Keratinocyte (primary cell): Measurements from ENCODE around the gene GRIK4. TPM values are rescaled to one million over a fixed set of nuclear protein-coding genes. Genes with fewer than 3 reads are reported as not detected.

Experiments
- DNase-seq: peaks from one replicate; pipeline ENCODE4 v3.0.0-alpha.2; 2011; ENCODE audit warnings: low read depth, missing footprints, low spot score
- FAIRE-seq: peaks from 2 replicates; lab custom pipeline; 2011; peaks lifted over from hg19 to GRCh38; lab: Jason Lieb, UNC
- H2AFZ ChIP-seq: 2 replicates; pipeline ENCODE4 v1.6.0; 2012; ENCODE audit warnings: low read length, control low read depth, inconsistent platforms; ENCODE audit not compliant: control insufficient read depth
- H3K27ac ChIP-seq: 2 replicates; pipeline ENCODE4 v1.5.1; 2011; ENCODE audit warnings: low read length; ENCODE audit not compliant: control insufficient read depth, insufficient read depth
- H3K27me3 ChIP-seq: 3 replicates; pipeline ENCODE4 v1.6.0; 2011; ENCODE audit warnings: low read length; ENCODE audit not compliant: control insufficient read depth, insufficient read depth; ENCODE audit errors: extremely low read depth
- H3K36me3 ChIP-seq, 2 experiments: 2 replicates in 1 of 2; 3 replicates in 1 of 2; pipeline ENCODE4 v1.5.1; 2011; ENCODE audit warnings: low read length in 2 of 2, mild to moderate bottlenecking in 1 of 2; ENCODE audit not compliant: control insufficient read depth in 2 of 2, insufficient read depth in 2 of 2; ENCODE audit errors: extremely low read depth in 1 of 2
- H3K4me1 ChIP-seq: 3 replicates; pipeline ENCODE4 v1.5.1; 2011; ENCODE audit warnings: low read length; ENCODE audit not compliant: control insufficient read depth, insufficient read depth; ENCODE audit errors: extremely low read depth
- H3K4me2 ChIP-seq: 3 replicates; pipeline ENCODE4 v1.6.0; 2011; ENCODE audit warnings: low read depth, low read length; ENCODE audit not compliant: control insufficient read depth, insufficient read depth; ENCODE audit errors: extremely low read depth
- H3K4me3 ChIP-seq, 3 experiments: fragments of 200-600 bp in 1 of 3; sonication (generic) in 1 of 3; 2 replicates in 2 of 3; 3 replicates in 1 of 3; pipeline ENCODE4 v1.5.1; 2011 to 2016; ENCODE audit warnings: low read length in 3 of 3, mild to moderate bottlenecking in 3 of 3, control low read depth in 2 of 3, inconsistent platforms in 1 of 3, low read depth in 1 of 3, mixed read lengths in 1 of 3, mixed run types in 1 of 3, moderate library complexity in 1 of 3; ENCODE audit not compliant: control insufficient read depth in 2 of 3, insufficient read depth in 2 of 3; ENCODE audit errors: extremely low read depth in 1 of 3
- H3K79me2 ChIP-seq: 2 replicates; pipeline ENCODE4 v1.6.0; 2012; ENCODE audit warnings: low read length; ENCODE audit not compliant: control insufficient read depth, insufficient read depth
- H3K9ac ChIP-seq: 3 replicates; pipeline ENCODE4 v1.6.0; 2011; ENCODE audit warnings: low read length; ENCODE audit not compliant: control insufficient read depth, insufficient read depth; ENCODE audit errors: extremely low read depth
- H3K9me1 ChIP-seq: 3 replicates; pipeline ENCODE4 v1.6.0; 2011; ENCODE audit warnings: low read length; ENCODE audit not compliant: control insufficient read depth, insufficient read depth; ENCODE audit errors: extremely low read depth
- H3K9me3 ChIP-seq: 2 replicates; pipeline ENCODE4 v1.5.1; 2012; ENCODE audit warnings: low read depth, low read length; ENCODE audit not compliant: control insufficient read depth
- H4K20me1 ChIP-seq: 3 replicates; pipeline ENCODE4 v1.6.0; 2011; ENCODE audit warnings: low read length; ENCODE audit not compliant: control insufficient read depth, insufficient read depth; ENCODE audit errors: extremely low read depth
- EZH2 ChIP-seq: IDR thresholded peaks from one replicate; pipeline ENCODE4 v1.6.1; 2012; ENCODE audit warnings: inconsistent platforms, mild to moderate bottlenecking, low read length, moderate library complexity
- dilution Hi-C: fragments of 300-500 bp; cut with MboI; formaldehyde crosslinking; loops from one replicate; pipeline ENCODE4 v1.7.0; 2020; ENCODE audit warnings: low sequenced_read_pairs; ENCODE audit not compliant: extremely low pct_ligation_motif_present
- polyA plus RNA-seq, 5 experiments: library from polyadenylated mRNA; depleted of rRNA in 3 of 5; stranded (reverse) in 3 of 5; stranded (forward) in 1 of 5; unstranded in 1 of 5; fragments of >200 nt; gene quantifications; 1 replicate in 1 of 5; 2 replicates in 3 of 5; 3 replicates in 1 of 5; pipeline versions ENCODE4 v1.2.1 to v1.2.3, GENCODE V29; 2011 to 2012; ENCODE audit warnings: missing spikeins in 2 of 5, low read depth in 1 of 5, low replicate concordance in 1 of 5
- TF ChIP-seq, protein P1 (sequence below), 3 experiments: IDR thresholded peaks in 1 of 3; conservative IDR thresholded peaks in 1 of 3; optimal IDR thresholded peaks in 1 of 3; 2 replicates in 2 of 3; 3 replicates in 1 of 3; pipeline versions ENCODE3 to v1.5.1; 2011; ENCODE audit warnings: low read length in 3 of 3, mild to moderate bottlenecking in 3 of 3, moderate library complexity in 2 of 3, control low read depth in 1 of 3, inconsistent platforms in 1 of 3; ENCODE audit not compliant: insufficient read depth in 2 of 3; ENCODE audit errors: extremely low read depth in 1 of 3

GRIK4 gene
- polyA plus RNA-seq, 1 donor (not counting 4 experiments of a cell fraction or from before 2014, with no cell fraction given): not detected

DNA sequence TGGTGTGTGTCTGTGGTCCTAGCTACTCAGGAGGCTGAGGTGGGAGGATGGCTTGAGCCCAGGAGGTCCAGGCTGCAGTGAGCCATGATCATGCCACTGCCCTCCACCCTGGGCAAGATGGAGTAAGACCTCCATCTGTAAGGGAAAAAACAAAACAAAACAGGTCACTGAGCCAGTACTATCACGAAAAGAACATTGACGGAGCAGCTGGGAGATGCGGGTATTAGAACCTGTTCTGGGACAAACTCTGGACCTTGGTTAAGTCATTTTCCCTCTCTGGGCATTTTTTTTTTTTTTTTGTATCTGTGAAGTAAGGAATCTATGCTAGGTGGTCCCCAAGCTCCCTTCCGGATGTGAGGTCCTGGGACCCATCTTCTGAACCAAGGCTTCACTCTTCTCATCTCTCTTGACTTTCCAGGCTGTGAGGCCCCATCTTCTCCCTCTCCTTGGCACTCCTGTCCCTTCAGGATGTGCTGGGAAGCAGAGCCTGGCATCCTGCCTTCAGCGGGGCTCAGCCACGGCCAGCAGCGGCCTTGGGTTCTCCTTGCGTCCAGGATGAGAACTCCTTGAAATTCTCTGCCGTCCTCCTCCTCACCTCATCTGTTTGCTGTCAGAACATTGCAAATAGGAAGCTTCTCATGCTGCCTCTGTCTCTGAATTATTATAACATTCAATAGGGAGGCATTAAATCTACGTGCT lies 130.8 kb downstream of the GRIK4 start:
- DNase-seq (no peak), FAIRE-seq (no peak)
- Histone ChIP-seq H3K4me1 (no peaks in the 10 kb centered on the region), H3K9me3 (no peaks in the 10 kb centered on the region), H3K79me2 (no peaks in the 10 kb centered on the region), H3K27ac (no peak overlapping the region), H3K4me2 (no peak overlapping the region), H3K9me1 (no peaks in the 10 kb centered on the region), H3K9ac (no peak overlapping the region), H3K27me3 (peaks cover 9% of the 10 kb centered on the region), H3K36me3 (no peaks in the 10 kb centered on the region), H3K4me3 (no peak overlapping the region), H2AFZ (no peak overlapping the region), H4K20me1 (no peaks in the 10 kb centered on the region)
- dilution Hi-C loops: no loop called here
- TF ChIP-seq EZH2: no peak
- TF ChIP-seq, protein P1, sequence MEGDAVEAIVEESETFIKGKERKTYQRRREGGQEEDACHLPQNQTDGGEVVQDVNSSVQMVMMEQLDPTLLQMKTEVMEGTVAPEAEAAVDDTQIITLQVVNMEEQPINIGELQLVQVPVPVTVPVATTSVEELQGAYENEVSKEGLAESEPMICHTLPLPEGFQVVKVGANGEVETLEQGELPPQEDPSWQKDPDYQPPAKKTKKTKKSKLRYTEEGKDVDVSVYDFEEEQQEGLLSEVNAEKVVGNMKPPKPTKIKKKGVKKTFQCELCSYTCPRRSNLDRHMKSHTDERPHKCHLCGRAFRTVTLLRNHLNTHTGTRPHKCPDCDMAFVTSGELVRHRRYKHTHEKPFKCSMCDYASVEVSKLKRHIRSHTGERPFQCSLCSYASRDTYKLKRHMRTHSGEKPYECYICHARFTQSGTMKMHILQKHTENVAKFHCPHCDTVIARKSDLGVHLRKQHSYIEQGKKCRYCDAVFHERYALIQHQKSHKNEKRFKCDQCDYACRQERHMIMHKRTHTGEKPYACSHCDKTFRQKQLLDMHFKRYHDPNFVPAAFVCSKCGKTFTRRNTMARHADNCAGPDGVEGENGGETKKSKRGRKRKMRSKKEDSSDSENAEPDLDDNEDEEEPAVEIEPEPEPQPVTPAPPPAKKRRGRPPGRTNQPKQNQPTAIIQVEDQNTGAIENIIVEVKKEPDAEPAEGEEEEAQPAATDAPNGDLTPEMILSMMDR (optimal IDR thresholded peaks at IDR 0.05 in 1 of 3, IDR thresholded peaks at IDR 0.05 in 1 of 3, conservative IDR thresholded peaks at IDR 0.05 in 1 of 3; ENCODE audit: extremely low read depth in 1 of 3, insufficient read depth in 2 of 3, low read length in 3 of 3): no peak

DNA sequence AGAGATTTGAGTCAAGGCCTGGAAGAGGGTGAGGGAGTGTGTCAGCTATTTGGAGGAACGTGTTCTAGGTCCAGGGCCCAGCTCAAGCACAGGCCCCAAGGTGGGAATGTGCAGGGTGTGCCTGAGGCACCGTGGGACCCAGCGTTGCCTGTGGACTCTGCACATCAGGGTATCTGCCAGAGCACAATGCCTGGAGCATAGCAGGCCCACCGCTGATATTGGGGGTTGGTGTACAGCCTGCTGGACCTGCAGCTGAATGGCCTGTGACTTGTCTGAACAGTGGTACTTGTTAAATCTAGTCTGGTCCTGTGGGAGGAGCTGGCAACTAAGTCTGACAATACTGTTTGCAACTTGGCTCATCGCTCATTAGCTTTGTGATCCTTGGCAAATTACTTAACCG lies 131.7 kb downstream of the GRIK4 start:
- H3K4me3 ChIP-seq: no peak overlapping the region
- no peak overlapping the region for H3K4me2 ChIP-seq
- H3K4me1 ChIP-seq: no peaks in the 10 kb centered on the region
- no peak overlapping the region for H3K9ac ChIP-seq
- no peaks in the 10 kb centered on the region for H3K36me3 ChIP-seq
- peaks cover 13% of the 10 kb centered on the region for H3K27me3 ChIP-seq
- no peaks in the 10 kb centered on the region for H4K20me1 ChIP-seq
- H2AFZ ChIP-seq: no peak overlapping the region
- no peak overlapping the region for H3K27ac ChIP-seq
- DNase-seq (no peak), FAIRE-seq (no peak)
- TF ChIP-seq, protein P1 (optimal IDR thresholded peaks at IDR 0.05 in 1 of 3, IDR thresholded peaks at IDR 0.05 in 1 of 3, conservative IDR thresholded peaks at IDR 0.05 in 1 of 3; ENCODE audit: extremely low read depth in 1 of 3, insufficient read depth in 2 of 3, low read length in 3 of 3): no peak
- no peak for TF ChIP-seq EZH2
- H3K79me2 ChIP-seq: no peaks in the 10 kb centered on the region
- dilution Hi-C loops: no loop called here
- no peaks in the 10 kb centered on the region for H3K9me3 ChIP-seq
- H3K9me1 ChIP-seq: no peaks in the 10 kb centered on the region
